Epithelial cell of proximal tubule (primary cell): ENCODE measurements around the gene SHMT1. TPM values are rescaled to one million over a fixed set of nuclear protein-coding genes. Genes with fewer than 3 reads are reported as not detected.

Experiments
- DNase-seq: peaks from one replicate; pipeline ENCODE4 v3.0.0-alpha.2; 2011; ENCODE audit warnings: low read depth
- H3K4me3 ChIP-seq: 2 replicates; pipeline ENCODE4 v1.5.1; 2011; ENCODE audit warnings: low read depth, mild to moderate bottlenecking, low read length
- total RNA-seq: library from RNA; depleted of rRNA; stranded (reverse); fragments of >200 nt; gene quantifications from 2 replicates; pipeline ENCODE4 v1.2.3, GENCODE V29; 2015
- TF ChIP-seq, protein P1 (sequence below): conservative IDR thresholded peaks from 2 replicates; pipeline ENCODE4 v1.5.1; 2012; ENCODE audit warnings: low read depth, mild to moderate bottlenecking, low read length

Gene SHMT1
- total RNA-seq, 1 donor from 2014 or later = 21.2 TPM

DNA sequence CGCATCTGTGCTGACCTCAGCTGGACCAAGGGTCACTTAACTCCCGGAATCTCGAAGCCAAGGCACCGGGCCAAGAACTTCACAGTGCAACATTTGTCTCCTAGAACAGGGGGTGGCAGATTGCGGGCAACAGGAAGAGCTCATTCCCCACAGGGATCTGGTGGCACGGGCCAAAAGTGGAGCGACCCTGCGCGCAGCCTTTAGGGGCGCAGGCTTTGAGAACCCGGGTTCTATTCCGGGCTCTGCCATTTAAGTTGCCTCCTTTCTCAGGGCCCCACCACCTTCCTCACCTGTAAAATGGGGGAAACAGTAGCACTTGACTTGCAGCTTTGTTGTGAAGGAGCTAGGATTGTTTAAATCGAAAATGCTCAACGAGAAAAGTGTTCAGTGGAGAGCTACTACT is 651 bp downstream of the SHMT1 start:
- peak overlapping the region; percentile 85 for H3K4me3 ChIP-seq
- peak; percentile 74 for DNase-seq
- TF ChIP-seq, protein P1, sequence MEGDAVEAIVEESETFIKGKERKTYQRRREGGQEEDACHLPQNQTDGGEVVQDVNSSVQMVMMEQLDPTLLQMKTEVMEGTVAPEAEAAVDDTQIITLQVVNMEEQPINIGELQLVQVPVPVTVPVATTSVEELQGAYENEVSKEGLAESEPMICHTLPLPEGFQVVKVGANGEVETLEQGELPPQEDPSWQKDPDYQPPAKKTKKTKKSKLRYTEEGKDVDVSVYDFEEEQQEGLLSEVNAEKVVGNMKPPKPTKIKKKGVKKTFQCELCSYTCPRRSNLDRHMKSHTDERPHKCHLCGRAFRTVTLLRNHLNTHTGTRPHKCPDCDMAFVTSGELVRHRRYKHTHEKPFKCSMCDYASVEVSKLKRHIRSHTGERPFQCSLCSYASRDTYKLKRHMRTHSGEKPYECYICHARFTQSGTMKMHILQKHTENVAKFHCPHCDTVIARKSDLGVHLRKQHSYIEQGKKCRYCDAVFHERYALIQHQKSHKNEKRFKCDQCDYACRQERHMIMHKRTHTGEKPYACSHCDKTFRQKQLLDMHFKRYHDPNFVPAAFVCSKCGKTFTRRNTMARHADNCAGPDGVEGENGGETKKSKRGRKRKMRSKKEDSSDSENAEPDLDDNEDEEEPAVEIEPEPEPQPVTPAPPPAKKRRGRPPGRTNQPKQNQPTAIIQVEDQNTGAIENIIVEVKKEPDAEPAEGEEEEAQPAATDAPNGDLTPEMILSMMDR = no peak

DNA sequence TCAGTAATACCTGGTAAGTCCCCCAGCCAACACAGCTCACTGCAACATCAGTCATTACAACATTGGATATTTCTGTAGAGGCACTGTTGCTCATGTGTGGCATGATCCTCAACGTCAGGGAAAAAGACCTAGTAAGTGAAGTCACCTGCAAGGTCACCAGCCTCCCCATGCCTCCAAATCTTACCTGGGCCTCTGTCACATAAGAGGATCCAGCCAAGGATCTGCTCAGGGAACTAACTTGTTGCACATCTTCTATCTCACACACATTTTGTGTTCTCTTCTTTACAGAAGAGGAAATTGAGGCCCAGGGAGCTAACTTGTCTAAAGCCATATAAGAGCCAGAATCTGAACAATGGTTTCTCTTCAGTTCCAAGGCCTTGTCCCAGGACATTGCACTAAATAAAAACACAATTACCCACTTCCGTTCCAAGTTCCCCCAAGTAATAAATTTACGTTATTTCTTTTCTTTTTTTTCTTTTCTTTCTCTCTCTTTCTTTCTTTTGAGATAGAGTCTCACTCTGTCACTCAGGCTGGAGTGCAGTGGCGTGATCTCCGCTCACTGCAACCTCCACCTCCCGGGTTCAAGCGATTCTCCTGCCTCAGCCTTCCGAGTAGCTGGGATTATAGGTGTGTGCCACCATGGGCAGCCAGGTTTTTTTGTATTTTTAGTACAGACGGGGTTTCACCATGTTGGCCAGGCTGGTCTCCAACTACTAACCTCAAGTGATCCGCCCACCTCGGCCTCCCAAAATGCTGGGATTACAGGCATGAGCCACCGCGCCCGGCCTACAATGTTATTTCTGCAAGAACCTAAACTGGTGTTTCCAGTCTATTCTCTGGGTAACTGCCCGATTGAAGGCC is 1.3 kb downstream of the SHMT1 start:
- DNase-seq = peak; percentile 18
- peak overlapping the region; percentile 85 for H3K4me3 ChIP-seq
- TF ChIP-seq, protein P1 = no peak

DNA sequence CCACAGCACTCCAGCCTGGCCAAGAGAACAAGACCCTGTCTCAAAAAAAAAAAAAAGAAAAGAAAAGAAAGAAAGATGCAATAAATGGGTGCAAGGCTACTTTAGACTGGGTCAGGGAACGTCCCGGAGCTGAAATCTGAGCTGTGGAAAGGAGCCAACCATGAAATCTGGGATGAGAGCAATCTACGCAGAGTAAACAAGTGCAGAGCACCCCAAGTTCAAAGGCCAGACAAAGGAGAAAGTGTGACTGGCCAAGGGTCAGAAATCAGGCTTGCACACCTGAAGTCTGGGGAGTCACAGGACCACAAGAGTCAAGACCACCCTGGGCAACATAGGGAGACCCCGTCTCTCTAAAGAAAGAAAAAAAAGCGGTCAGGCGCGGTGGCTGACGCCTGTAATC is 2.8 kb downstream of the SHMT1 start:
- H3K4me3 ChIP-seq = no peak overlapping the region
- TF ChIP-seq, protein P1 = no peak
- DNase-seq = no peak

DNA sequence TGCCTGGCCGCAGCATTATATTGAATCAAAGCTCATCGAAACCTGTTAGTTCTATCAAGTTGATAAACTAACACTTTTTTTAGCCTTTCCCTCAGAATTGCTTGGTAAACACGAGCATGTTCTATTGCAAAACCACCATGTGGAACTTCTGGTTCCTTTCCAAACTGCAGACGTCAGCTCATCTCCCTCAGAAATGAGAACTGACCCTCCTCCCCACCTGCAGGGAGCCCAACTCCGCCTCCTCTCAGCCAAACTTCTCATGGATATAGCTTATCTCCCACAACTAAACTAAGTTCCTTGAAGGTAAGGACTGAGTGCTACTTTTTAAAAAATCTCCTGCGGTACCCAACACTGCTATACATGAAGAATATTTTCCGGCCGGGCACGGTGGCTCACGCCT is 6.7 kb downstream of the SHMT1 start:
- DNase-seq = peak; percentile 63
- H3K4me3 ChIP-seq = no peak overlapping the region
- TF ChIP-seq, protein P1 = no peak

DNA sequence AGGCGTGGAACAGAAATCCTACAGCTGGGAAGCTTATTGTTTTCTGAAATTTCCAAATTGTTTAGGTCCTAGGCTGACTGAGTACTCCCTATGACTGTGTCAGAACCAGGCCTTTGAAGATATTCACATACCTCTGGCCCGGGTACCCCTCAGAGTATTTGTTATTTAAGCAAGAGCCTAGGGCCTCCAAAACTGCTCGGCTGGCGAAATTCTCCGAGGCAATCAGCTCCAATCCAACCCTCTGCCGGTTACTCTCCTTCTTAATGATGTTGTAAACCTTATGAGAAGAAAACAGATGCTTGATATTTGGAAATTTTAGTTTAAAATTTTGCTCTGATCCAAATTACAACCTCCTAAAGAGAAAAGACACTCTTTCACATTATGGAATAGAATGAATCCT is 9.8 kb downstream of the SHMT1 start:
- no peak for DNase-seq
- TF ChIP-seq, protein P1 = no peak
- H3K4me3 ChIP-seq = no peak overlapping the region

DNA sequence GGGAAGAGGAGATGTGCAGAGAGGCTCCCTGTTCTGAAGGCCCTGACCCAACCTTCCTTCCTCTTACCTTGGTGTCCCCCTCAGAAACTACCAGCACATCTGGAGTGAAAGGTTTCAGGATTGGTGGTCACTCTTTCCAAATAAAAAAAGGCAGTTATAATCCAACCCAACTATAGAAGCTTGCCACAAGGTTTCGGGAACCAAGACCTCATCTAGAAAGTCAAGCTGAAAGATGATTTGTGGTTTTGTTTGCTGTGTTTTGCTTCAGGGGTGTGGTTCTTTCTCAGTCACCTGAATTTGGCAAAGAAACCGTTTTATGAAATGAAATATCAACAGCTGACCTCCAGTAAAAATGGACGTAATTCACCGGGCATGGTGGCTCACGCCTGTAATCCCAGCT is 19.3 kb downstream of the SHMT1 start:
- no peak overlapping the region for H3K4me3 ChIP-seq
- DNase-seq = no peak

More for the DNA sequence above, 19.3 kb downstream of the SHMT1 start:
- TF ChIP-seq, protein P1 = no peak
